ENCODE data around the gene TCTN2. TPM values are rescaled to one million over a fixed set of nuclear protein-coding genes. Genes with fewer than 3 reads are reported as not detected.

The TCTN2 gene
- total RNA-seq, 1 experiment from 2014 or later = 11.5 TPM

DNA sequence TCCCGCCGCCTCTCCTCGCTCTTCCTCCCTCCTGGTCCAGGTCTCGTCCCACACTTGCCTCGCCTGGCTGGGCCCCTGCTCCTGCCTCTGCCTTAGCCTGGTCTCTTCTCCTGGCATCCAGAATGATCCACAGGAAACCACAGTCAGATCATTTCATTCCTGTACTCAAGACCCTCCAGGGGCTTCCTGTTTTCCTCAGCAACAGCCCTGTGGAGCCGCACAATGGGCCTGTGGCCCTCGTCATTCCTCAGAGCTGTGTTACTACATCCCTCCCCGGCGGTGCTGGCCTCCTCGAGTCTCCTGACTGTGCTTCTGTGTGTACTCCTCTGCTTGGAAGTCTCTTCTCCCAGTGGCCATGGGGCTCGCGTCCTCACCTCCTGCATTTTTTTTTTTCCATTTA lies 61.3 kb downstream of the TCTN2 start:
- no peaks in the 10 kb centered on the region for H3K9me3 Mint-ChIP-seq (ENCODE audit: low read depth, unreplicated experiment)
- H3K36me3 Mint-ChIP-seq (ENCODE audit: insufficient read depth, unreplicated experiment) = peaks cover 14% of the 10 kb centered on the region
- H3K4me1 Mint-ChIP-seq (ENCODE audit: low read depth, unreplicated experiment) = no peaks in the 10 kb centered on the region
- no peak for DNase-seq
- BruUV-seq (replicated peaks) = no TSS peak
- CTCF ChIA-PET = no interaction called here
- no peaks in the 10 kb centered on the region for H3K27me3 Mint-ChIP-seq (ENCODE audit: unreplicated experiment)
- TF ChIP-seq, protein P1, sequence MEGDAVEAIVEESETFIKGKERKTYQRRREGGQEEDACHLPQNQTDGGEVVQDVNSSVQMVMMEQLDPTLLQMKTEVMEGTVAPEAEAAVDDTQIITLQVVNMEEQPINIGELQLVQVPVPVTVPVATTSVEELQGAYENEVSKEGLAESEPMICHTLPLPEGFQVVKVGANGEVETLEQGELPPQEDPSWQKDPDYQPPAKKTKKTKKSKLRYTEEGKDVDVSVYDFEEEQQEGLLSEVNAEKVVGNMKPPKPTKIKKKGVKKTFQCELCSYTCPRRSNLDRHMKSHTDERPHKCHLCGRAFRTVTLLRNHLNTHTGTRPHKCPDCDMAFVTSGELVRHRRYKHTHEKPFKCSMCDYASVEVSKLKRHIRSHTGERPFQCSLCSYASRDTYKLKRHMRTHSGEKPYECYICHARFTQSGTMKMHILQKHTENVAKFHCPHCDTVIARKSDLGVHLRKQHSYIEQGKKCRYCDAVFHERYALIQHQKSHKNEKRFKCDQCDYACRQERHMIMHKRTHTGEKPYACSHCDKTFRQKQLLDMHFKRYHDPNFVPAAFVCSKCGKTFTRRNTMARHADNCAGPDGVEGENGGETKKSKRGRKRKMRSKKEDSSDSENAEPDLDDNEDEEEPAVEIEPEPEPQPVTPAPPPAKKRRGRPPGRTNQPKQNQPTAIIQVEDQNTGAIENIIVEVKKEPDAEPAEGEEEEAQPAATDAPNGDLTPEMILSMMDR (IDR thresholded peaks at IDR 0.05; ENCODE audit: unreplicated experiment) = no peak
- no peak overlapping the region for H3K27ac Mint-ChIP-seq (ENCODE audit: unreplicated experiment)
- intact Hi-C loops (cut with micrococcal nuclease; ENCODE audit: unreplicated experiment) = no loop called here
- no peak overlapping the region for H3K4me3 Mint-ChIP-seq (ENCODE audit: low read depth, unreplicated experiment)

DNA sequence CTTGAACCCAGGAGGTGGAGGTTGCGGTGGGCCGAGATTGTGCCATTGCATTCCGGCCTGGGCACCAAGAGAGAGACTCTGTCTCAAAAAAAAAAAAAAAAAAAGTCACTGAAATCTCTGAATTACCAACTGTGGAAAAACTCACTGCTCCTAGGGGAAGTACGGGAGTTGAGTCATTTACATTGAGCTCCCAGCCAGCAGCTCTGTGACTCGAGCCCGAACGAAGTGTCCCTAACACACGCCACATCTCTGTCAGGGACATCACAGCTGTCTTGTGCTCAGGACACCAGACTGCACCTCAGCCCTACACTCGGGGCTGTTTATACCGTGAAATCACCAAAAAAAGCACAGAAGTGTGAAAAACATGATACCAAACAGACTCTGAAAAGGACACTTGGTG lies 62.3 kb downstream of the TCTN2 start:
- CTCF ChIA-PET = no interaction called here

DNA sequence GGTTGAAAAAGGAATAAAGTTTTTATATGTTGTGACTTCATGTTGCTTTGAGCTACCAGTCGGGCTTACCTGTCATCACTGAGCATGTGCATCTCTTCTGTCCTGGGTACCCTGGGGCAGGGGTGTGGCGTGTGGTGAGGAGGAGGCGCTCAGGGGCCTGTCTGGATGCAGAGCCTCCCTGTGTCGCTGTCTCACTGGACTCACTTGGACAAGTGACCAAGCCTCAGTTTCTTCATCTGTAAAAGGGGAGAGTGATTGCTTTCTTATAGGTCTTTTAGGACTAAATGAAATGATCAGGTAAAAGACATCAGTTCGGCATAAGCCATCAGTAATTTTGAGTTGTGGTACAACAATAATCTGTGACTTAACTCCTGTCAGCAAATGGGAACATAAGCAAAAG lies 63.4 kb downstream of the TCTN2 start:
- CTCF ChIA-PET = no interaction called here
- Mint-ChIP-seq H3K4me1 (ENCODE audit: low read depth, unreplicated experiment) (no peaks in the 10 kb centered on the region), H3K36me3 (ENCODE audit: insufficient read depth, unreplicated experiment) (peaks cover 14% of the 10 kb centered on the region), H3K27me3 (ENCODE audit: unreplicated experiment) (no peaks in the 10 kb centered on the region), H3K27ac (ENCODE audit: unreplicated experiment) (no peak overlapping the region), H3K4me3 (ENCODE audit: low read depth, unreplicated experiment) (no peak overlapping the region), H3K9me3 (ENCODE audit: low read depth, unreplicated experiment) (no peaks in the 10 kb centered on the region)
- no TSS peak for BruUV-seq (replicated peaks)
- TF ChIP-seq, protein P1 (IDR thresholded peaks at IDR 0.05; ENCODE audit: unreplicated experiment) = no peak
- intact Hi-C loops (cut with micrococcal nuclease; ENCODE audit: unreplicated experiment) = no loop called here
- no peak for DNase-seq

More for the DNA sequence above, 62.3 kb downstream of the TCTN2 start:
- TF ChIP-seq, protein P1 (IDR thresholded peaks at IDR 0.05; ENCODE audit: unreplicated experiment) = no peak
- Mint-ChIP-seq H3K4me3 (ENCODE audit: low read depth, unreplicated experiment) (no peak overlapping the region), H3K4me1 (ENCODE audit: low read depth, unreplicated experiment) (no peaks in the 10 kb centered on the region), H3K27ac (ENCODE audit: unreplicated experiment) (no peak overlapping the region), H3K27me3 (ENCODE audit: unreplicated experiment) (no peaks in the 10 kb centered on the region), H3K36me3 (ENCODE audit: insufficient read depth, unreplicated experiment) (peaks cover 14% of the 10 kb centered on the region), H3K9me3 (ENCODE audit: low read depth, unreplicated experiment) (no peaks in the 10 kb centered on the region)
- intact Hi-C loops (cut with micrococcal nuclease; ENCODE audit: unreplicated experiment) = no loop called here
- no TSS peak for BruUV-seq (replicated peaks)
- DNase-seq = no peak

DNA sequence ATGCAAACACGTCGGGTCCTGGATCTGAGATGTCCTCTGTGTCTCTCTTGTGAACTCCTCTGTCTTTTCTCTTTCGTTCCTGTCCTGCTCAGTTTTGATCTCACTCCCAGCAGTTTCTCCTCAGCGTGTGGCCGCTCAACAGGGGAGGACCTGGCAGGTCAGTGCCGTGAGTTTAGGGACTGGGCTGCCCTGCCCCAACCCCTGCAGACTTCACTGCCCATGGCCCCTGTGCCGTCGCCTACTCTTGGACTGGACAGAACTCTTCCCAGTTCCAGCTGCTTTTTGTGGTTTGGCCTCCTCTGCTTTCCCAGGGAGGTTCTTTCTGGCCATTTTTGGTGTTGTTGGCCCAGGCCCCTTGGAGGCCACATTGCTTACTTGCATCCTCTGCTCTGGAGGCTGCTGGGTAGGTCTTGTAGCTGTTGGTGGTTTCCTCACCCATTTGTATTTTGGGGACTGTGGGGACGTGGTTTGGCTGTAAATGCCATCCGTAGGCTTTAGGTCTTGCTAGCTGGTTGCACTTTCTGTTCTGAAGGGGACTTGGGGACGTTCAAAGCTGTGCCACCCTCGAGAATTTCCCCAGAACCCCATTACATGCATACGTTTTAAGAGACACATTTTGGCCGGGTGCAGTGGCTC lies 71.1 kb downstream of the TCTN2 start:
- H3K27ac Mint-ChIP-seq (ENCODE audit: unreplicated experiment) = no peak overlapping the region
- H3K4me3 Mint-ChIP-seq (ENCODE audit: low read depth, unreplicated experiment) = no peak overlapping the region
- H3K9me3 Mint-ChIP-seq (ENCODE audit: low read depth, unreplicated experiment) = no peaks in the 10 kb centered on the region
- H3K4me1 Mint-ChIP-seq (ENCODE audit: low read depth, unreplicated experiment) = no peaks in the 10 kb centered on the region
- CTCF ChIA-PET = no interaction called here
- TF ChIP-seq, protein P1 (IDR thresholded peaks at IDR 0.05; ENCODE audit: unreplicated experiment) = no peak
- no peak for DNase-seq
- no TSS peak for BruUV-seq (replicated peaks)
- intact Hi-C loops (cut with micrococcal nuclease; ENCODE audit: unreplicated experiment) = no loop called here
- H3K27me3 Mint-ChIP-seq (ENCODE audit: unreplicated experiment) = no peaks in the 10 kb centered on the region
- H3K36me3 Mint-ChIP-seq (ENCODE audit: insufficient read depth, unreplicated experiment) = peaks cover 17% of the 10 kb centered on the region
